Right renal pelvis (tissue), 4 donors: ENCODE measurements around the gene POC5. TPM values are rescaled to one million over a fixed set of nuclear protein-coding genes. Genes with fewer than 3 reads are reported as not detected.

Experiments
- DNase-seq, 4 donors: peaks; one replicate each; pipeline ENCODE4 v3.0.0-alpha.2; 2013; ENCODE audit warnings: low read depth in 4 of 4, low spot score in 3 of 4, missing footprints in 1 of 4
- polyA plus RNA-seq, 4 donors: library from polyadenylated mRNA; unstranded; fragments of 120-200 nt; gene quantifications; one replicate each; pipeline ENCODE4 v1.2.1, GENCODE V29; 2013; ENCODE audit not compliant: insufficient read length in 4 of 4

The POC5 gene
- polyA plus RNA-seq, 4 donors: 13.6 to 19.4 (median 17.3) TPM

DNA sequence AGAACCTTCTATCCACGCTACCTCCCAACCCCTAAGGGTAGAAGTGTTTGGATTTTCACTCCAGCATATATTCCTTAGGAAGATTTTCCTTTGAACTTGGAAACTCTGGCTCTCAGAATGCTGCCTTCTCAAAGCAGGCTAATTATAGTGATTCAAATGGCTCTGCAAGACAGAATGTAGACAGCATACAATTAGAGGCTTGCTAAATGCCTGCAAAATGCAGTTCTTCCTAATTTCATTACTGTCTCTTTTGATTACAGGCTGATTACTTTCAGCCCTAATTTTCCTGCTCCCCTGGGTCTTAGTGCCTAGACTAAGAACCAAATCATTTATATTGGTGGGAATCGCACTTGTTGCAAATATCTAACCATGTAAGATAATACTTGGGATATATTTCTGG lies 55.2 kb downstream of the POC5 start:
- no peak for DNase-seq

DNA sequence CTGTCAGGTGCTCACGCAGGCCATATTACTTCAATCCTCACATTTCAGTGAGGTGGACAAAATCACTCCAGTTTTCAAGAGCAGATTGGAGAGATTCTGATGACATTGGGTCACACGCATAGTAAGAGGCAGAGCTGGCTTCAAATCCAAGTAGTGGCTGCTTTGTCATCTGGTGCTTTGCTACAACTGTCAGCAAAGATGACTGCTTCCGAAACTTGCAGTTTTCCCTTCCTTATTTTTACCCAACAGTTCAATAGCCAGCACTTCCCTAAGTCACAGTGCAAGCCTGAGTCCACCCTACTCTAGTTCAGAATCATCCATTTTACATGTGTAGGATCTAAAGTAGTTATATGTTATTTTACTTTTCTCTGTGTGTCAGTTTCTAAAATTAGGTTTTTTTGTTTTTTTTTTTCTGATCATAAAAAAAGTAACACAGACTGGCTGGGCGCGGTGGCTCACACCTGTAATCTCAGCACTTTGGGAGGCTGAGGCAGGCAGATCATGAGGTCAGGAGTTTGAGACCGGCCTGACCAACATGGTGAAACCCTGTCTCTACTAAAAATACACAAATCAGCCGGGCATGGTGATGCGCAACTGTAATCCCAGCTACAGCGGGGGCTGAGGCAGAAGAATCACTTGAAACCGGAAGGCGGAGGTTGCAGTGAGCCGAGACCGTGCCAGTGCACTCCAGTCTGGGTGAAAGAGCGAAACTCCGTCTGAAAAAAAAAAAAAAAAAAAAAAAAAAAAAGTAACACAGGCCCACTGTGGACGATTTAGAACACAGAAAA lies 56.4 kb downstream of the POC5 start:
- DNase-seq: no peak

DNA sequence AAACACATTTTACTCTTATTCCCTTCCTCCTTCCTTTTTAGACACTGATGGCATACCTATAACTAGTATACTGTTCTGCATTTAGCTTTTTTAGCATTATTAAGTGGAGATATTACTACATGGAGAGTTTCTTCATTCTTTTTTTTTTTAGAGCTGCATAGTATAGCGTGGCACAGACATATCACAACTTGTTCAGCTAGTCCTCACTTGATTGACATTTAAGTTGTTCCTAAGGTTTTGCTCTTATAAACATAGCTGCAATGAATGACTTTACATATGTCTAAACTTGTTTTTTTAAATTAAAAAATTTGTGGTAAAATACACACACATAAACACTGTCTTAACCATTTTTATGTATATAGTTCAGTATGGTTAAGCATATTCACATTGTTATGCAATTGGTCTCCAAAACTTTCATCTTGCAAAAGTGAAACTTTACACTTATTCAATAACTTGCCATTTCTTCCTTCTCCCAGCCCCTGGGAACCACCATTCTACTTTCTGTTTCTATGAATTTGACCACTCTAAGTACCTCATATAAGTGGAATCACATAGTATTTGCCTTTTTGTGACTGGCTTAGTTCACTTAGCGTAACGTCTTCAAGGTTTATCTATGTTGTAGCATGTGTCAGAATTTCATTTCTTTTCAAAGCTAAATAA lies 57.3 kb downstream of the POC5 start:
- no peak for DNase-seq

DNA sequence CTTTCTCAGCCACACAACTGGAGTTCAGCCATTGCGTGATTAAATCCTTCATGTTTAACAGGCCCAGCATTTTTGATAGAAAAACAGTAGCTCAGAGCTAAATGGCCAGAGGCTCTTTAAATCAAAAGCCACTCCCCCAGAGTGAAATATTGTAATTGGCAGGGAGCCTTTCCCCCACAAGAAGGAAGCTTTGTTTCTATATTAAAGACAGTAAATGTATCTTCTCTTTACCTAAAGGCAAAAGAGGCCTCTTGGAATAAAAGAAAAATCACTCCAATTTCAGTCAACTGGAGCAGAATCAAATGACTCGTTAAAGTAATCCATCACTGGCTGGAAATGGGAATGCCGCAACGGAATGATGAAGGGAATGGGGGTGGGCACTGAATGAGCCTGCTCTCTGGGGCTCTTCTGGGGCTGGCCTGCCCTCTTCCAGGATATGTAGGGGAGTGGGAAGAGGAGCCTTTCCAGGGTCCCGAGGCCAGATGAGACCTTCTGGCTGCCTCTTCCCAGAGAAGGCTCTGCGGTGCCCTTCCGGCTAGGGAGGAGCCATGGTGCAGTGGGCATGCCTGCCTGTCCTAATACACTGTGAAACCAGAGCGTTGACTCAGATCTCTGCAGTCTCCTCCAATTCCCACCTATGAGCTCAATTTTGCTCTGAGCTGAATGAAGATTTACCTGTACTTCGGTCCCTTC lies 60.8 kb downstream of the POC5 start:
- DNase-seq: peak in 1 of 4 donors; percentile 38

DNA sequence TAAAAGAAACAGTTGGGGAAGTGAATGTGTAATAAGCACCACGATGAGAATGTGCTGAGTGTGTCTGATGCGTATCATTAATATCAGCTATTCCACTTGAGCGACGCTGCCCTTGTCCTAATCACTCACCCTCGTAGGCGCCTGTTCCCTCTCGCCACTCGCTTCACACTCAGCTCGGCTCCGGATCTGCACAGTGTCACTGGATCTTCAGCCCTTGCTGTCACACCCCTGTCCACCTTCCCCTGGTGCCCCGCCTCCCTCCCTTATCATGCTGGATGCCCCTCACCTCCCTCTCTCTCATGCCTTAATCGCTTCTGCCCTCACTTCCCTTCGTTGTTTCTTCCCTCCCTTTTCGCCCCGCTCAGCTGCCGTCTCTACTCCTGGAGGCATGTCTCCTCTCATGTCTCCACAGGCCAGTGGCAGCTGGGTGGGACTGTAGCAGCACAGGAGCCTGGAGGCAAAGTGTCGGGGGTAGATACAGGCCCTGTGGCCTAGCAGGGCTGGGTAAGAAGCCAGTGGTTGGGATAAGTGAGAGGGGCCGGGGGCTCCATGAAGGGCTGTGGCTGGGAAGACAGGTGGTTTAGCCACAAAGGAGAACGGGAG lies 62.4 kb downstream of the POC5 start:
- no peak for DNase-seq

DNA sequence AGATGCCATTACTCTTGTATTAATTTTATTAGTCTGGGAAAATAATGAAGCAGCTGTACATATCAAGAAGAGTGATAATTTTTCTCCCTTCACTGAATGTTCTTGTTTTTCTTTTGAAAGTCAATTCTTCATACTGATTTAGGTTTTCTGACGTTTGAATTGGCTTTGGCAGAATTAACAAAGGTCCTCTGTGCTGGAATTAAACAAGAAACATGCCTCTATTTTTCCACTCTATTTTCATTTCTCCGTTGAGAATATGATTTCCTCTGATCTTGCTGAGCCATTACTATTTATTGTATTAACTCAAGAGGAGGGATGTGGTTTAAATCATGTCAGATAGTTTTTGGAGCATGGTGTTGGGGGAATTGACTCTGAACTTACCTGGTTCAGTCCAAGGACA lies 63.7 kb downstream of the POC5 start:
- no peak for DNase-seq

DNA sequence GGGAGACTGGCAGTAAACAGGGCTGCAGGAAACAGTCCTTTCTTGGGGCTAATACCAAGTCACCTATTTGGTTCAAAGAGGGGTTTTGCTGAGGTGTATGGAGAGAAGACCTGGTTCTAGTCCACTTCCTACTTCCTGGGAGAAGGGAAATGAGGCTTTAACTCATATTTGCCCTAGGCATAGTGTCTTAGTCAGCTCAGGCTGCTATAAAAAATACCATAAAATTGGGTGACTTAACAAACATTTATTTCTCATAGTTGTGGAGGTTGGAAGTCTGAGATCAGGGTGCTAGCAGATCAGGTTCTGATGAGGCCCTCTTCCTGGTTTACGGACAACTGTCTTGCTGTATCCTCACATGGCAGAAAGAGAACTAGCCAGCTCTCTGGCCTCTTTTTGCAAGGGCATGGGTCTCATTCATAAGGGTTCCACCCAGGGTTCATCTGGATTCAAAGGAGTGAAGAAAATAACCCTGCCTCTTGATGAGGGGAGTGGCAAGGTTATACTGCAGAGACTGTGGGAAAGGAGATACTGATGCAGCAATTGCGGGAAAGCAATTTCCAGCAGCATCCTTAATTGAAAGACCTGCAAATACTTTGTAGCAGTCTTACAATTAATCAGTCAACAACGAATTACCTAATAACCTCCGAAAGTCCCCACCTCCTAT lies 65.5 kb downstream of the POC5 start:
- DNase-seq: no peak

DNA sequence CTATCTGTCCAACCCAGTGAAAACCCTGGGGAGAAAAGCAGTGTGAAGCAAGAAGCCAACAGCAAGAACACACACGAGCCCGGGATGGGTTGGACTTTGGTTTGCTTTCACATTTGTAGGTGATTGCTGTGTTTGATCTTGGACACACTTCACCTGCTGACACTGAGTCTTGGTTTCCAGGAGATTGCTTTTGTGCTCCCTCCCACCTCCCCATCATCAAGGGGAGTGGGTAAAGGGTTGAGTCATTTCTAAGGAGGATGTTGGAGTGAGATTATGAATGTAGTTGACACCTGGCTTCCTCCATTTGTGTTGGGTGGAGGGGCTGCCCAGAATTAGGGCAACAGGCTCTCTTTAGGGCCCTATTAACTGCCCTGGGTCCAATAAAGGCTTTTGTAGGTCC lies 68.5 kb downstream of the POC5 start:
- no peak for DNase-seq

DNA sequence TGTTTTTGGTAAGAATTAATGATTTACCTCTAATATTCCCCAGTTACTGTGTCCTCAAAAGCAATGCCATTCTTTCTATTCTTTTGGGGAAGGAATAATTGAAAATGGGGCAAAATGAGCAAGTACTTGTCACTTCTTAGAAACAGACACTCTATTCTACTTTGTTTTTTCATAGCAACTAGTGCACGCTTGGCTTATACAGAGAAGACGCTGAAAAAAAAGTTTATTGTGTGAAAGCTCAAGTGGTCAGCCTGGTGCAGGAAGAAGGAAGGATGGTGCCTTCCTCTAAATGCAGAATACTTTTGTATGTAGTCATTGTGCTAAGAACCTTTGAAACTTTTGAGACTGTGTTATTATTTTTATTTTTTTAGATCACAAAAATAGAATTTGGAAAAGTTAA lies 76.4 kb downstream of the POC5 start:
- DNase-seq: no peak

DNA sequence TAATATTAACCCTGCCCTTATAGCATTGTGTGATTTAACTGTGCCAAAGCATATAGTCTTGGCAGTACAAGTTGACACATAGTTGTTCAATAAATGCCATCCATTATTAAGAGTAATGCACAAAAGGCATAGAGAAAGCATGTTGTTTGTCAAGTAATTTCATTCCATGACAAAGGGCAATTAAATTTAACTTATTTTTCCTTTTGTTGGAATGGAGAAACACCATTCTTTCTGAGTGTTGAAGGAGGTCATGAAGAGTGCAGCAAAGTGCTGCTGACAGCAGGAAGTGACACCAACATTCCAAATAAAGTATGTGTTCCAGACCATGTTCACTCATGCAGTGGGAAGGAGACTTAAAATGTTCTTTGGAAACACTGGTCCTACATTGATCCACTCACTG lies 76.8 kb downstream of the POC5 start:
- DNase-seq: peak in 2 of 4 donors; percentile 44 to 52

DNA sequence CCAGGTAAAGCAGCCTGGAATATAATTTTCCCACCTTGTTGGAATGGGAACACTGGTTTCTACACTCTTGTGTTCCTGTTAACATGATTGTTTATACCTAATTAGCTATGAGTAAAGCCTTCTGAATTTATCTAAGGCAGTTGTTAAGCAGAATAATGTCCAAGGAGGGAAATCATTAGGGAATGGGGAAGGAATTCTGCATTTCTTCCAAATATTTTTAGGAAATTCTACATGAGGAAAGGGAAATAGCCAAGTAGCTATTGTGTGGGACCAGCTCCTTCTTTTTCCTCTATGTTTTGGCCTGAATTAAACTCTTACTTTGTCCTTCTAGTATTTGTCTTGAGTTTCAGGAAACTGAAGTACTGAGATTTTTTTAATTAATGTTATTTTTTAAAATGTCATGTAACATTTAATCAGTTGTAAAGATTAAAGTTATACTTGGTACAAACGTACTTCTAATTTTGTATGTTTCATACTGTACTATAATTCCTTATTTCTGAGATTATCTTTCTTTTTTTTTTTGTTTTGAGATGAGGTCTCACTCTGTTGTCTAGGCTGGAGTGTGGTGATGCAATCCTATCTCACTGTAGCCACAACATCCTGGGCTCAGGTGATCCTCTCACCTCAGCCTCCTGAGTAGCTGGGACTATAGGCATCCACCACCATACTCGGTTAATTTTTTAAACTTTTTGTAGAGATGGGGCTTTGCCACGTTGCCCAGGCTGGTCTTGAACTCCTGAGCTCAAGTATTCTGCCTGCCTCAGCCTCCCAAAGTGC lies 77.5 kb downstream of the POC5 start:
- DNase-seq: no peak

DNA sequence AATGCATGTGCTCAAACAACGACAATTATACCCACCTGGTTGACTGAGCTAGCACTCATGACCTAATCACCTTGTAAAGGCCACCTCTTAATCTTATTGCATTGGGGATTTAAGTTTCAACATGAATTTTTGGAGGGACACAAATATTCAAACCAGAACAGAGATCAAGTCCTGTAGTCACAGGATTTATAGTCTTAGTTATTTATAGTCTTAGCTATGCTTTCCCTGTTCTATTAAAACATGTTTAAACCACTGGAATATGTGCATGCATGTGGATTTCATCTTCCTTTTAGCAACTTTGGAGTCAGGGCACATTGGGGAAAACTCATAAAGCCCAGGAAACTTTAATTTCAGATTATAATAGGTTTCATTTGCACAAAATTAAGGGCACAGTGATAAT lies 79.3 kb downstream of the POC5 start:
- DNase-seq: no peak

DNA sequence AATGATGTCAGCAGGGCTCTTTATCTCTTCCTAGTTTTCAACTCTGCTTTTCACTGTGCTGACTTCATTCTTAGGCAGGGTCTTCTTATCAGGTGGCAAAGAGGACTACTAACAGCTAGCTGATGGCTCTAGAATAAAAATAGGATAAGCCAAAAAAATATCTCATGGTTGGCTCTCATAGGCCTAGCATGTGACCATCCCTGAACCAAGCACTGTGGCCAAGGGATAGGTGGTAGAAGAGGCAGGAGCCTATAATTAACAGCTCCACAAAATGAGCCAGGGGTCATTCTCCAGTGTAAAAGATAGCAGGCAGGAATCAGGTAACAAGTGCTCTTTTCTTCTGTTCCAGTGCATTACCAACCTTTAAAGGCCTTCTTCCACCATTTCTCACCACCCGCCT lies 84.9 kb downstream of the POC5 start:
- no peak for DNase-seq

DNA sequence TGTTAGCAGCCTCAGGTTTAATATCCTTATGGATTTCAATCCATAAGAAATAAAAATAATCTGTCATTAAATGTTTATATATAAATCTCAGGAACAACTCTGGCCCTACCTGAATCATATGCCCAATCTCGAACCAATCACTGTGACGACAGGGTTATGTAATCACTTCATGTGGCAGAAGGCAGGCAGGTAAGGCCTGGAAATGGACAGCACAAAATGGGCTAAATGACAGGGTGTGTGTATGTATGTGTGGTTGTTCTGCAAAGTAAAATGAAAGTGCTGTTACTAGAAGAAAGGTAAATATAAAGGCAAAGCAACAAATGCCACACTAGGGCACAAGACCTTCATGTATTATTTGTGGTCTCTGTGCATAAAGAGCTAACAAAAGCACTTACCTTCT lies 86.4 kb downstream of the POC5 start:
- DNase-seq: no peak

DNA sequence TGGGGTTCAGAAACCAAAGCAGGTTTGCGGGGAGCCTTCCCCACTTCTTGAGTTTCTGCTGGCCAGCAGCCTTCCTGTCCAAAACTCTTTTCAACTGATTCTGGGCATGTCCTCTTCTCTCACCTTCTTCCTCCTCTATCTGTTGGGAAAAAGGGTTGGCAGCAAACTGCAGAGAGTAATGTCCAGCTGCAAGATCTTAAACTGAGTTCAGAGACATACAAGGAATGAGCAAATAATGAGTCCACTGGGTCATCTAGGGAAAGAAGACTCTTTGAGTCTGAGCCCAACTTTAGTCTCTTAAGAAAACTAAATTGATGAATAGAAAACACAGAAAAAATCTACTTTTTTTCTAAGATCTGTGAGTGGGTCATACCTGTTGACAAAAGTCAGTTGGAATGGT lies 89.4 kb downstream of the POC5 start:
- no peak for DNase-seq

DNA sequence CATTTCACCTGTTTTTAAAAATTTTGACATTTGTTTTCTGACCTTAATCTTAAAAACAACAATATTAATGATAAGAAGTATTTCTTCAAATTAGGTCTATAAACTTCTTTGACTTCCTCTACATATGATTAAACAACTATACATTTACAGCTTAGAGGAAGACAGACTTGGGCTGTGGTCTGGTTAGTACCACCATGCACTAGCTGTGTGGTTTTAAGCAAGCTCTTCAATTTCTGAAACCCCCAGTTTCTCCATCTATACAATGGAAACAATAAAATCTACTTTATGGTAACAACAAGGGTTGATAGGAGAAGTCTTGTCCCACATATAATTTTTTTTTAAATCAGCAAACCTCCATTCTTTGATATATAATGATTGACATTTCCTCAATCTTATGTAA lies 90.3 kb downstream of the POC5 start:
- no peak for DNase-seq
